Measurements from ENCODE around the gene HAUS2.

Gene HAUS2

DNA sequence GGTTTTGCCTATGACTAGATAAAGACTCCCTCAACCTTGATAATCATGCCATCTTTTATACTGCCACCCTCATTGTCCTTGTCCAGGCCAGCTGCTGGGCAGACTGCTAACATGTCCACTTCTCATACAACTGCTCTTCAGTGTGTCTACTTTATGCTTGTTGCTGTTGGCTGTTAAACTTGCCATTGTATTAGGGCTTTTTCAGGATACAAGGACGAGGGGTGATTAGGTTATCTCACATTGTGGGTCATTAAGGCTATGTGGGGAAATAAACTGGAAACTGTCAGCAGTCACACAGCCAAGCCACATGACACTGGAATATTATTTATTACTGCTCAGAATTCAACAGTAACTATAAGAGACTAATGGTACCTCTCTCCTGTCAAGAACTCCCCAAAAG is 62.9 kb downstream of the HAUS2 start:
- no peak for DNase-seq

DNA sequence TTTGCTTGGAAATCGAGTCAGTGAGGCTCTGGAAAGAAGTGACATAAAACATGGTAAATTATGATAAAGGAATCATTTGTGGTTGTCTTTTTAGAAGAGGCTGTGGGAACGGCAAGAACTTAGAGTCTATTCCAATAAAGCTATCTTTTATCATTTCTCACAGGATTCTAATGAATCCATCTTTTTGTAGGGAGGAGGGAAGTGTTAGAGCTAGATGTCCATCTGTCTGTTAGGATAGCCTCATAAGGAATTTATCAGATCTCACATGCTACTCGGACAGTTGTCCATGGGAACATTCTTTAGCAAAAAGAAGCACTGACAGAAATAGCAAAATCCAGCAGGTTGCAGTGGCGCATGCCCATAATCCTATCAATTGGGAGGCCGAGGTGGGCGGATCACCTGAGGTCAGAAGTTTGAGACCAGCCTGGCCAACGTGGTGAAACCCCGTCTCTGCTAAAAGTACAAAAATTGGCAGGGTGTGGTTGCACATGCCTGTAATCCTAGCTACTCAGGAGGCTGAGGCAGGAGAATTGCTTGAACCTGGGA is 63.8 kb downstream of the HAUS2 start:
- no peak for DNase-seq

DNA sequence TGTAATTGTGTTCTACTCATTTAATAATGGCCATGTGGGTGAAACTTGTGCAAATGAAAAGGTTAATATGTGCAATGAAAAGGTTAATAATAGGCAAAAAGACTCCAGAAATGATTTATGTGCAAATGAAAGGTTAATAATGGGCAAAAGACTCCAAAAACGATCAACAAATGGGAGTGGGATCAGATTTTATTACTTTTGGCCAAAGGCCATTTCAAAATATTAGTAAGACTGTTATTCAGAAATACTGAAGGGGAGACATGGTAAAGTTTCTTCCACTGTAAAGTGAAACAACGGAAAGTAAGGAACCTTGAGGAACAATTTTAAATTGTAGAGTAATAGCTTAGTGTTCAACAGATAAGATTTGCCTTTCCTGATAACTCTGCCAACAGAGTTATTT is 67.5 kb downstream of the HAUS2 start:
- DNase-seq = no peak

Data from DMS153 (cell line).